ENCODE measurements around the gene MUC4.

The MUC4 gene

GRCh38 chr3:195763843-195764825, 47.6 kb downstream of the MUC4 start:
- DNase-seq (ENCODE audit: low read depth, low spot score), result no peak
- TF ChIP-seq, protein P1, sequence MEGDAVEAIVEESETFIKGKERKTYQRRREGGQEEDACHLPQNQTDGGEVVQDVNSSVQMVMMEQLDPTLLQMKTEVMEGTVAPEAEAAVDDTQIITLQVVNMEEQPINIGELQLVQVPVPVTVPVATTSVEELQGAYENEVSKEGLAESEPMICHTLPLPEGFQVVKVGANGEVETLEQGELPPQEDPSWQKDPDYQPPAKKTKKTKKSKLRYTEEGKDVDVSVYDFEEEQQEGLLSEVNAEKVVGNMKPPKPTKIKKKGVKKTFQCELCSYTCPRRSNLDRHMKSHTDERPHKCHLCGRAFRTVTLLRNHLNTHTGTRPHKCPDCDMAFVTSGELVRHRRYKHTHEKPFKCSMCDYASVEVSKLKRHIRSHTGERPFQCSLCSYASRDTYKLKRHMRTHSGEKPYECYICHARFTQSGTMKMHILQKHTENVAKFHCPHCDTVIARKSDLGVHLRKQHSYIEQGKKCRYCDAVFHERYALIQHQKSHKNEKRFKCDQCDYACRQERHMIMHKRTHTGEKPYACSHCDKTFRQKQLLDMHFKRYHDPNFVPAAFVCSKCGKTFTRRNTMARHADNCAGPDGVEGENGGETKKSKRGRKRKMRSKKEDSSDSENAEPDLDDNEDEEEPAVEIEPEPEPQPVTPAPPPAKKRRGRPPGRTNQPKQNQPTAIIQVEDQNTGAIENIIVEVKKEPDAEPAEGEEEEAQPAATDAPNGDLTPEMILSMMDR (IDR thresholded peaks at IDR 0.05; ENCODE audit: low read depth, low read length), result no peak
- H3K4me3 ChIP-seq (ENCODE audit: low read depth, low read length), result no peak overlapping the region
- in situ Hi-C loops (cut with HindIII; ENCODE audit: low sequenced_read_pairs), result no loop called here

DNA sequence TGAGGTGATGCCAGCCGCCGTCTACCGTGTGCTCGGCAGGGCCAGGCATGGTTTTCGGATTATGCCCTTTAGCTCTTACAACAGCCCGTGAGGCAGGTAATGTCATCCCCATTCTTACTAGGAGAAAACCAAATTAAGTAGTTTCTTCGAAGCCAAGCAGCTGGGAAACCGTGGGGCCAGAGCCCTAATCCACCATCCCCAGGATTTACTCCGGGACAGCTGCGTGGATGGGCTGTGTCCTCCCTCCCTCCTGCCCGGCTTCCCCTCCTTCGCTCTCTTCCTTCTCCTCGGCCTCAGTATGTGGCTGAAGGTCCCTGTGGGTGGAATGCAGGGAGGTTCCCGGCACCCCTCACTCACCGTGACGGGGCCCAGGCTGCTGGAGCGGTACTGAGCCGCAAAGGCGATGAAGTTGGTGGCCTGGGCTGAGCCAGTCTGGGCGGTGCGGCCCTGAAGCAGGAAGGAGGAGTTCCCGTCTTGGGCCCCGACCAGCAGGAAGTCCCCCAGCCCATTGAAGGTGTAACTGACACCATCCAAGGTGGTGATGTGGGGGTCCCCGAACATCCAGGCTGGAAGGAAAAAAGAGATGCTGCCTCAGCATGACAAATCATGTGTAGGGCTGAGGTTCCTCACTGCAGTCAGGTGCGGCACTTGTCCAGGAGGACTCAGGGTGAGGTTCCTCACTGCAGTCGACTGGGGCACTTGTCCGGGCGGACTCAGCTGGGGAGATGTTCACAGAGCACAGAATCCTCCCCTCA, 48.5 kb downstream of the MUC4 start:
- DNase-seq (ENCODE audit: low read depth, low spot score), result no peak
- in situ Hi-C loops (cut with HindIII; ENCODE audit: low sequenced_read_pairs), result no loop called here
- TF ChIP-seq, protein P1 (IDR thresholded peaks at IDR 0.05; ENCODE audit: low read depth, low read length), result no peak
- H3K4me3 ChIP-seq (ENCODE audit: low read depth, low read length), result no peak overlapping the region

DNA sequence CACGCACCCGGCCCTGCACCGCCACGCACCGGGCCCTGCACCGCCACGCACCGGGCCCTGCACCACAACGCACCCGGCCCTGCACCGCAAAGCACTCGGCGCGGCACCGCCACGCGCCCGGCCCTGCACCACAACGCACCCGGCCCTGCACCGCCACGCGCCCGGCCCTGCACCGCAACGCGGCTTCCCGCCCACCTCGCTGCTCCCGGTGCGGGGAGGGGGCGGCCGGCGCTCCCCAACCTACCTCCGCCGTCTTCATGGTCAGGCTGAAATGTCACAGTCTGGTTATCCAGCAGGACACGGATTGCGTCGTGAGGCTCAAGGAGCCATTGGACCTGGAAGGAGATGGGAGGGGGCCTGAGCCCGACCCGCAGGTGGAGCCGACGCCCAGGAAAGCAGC, 49.1 kb downstream of the MUC4 start:
- TF ChIP-seq, protein P1 (IDR thresholded peaks at IDR 0.05; ENCODE audit: low read depth, low read length), result no peak
- no peak for DNase-seq (ENCODE audit: low read depth, low spot score)
- in situ Hi-C loops (cut with HindIII; ENCODE audit: low sequenced_read_pairs), result no loop called here
- no peak overlapping the region for H3K4me3 ChIP-seq (ENCODE audit: low read depth, low read length)

GRCh38 chr3:195762249-195762585, 49.5 kb downstream of the MUC4 start:
- no peak overlapping the region for H3K4me3 ChIP-seq (ENCODE audit: low read depth, low read length)
- TF ChIP-seq, protein P1 (IDR thresholded peaks at IDR 0.05; ENCODE audit: low read depth, low read length), result no peak
- in situ Hi-C loops (cut with HindIII; ENCODE audit: low sequenced_read_pairs), result no loop called here
- no peak for DNase-seq (ENCODE audit: low read depth, low spot score)

- TF ChIP-seq, protein P1 (IDR thresholded peaks at IDR 0.05; ENCODE audit: low read depth, low read length), result no peak
- DNase-seq (ENCODE audit: low read depth, low spot score), result no peak
- no peak overlapping the region for H3K4me3 ChIP-seq (ENCODE audit: low read depth, low read length)
- in situ Hi-C loops (cut with HindIII; ENCODE audit: low sequenced_read_pairs), result no loop called here
Observed at GRCh38 chr3:195761567-195762248, 50.0 kb downstream of the MUC4 start.

DNA sequence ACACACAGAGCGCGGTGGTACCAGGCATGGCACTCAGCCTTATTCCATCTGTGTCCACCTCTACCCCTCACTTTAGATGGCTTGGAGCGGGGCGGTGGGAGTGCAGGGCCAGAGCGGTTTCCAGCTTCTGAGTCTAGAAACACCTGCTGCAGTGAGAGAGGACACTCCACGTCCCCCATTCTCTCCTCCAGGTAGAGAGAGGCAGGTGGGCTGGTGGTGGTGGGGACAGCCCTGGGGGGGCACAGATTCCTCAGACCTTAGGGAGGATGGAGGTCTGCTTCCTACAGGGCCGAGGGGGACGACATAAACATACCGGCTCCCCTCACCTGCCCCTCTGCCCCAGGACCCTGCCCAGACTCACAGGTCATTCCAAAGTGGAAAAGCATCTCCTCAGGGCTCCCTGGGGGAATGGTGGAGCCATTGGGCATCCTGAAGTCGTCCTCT, 50.6 kb downstream of the MUC4 start:
- TF ChIP-seq, protein P1 (IDR thresholded peaks at IDR 0.05; ENCODE audit: low read depth, low read length), result no peak
- no peak for DNase-seq (ENCODE audit: low read depth, low spot score)
- no peak overlapping the region for H3K4me3 ChIP-seq (ENCODE audit: low read depth, low read length)
- in situ Hi-C loops (cut with HindIII; ENCODE audit: low sequenced_read_pairs), result no loop called here

All from astrocyte of the spinal cord (primary cell).